Right atrium auricular region (tissue), 2 donors: ENCODE data around the gene MSL2. TPM values are rescaled to one million over a fixed set of nuclear protein-coding genes. Genes with fewer than 3 reads are reported as not detected.
"Not testable (repeated sequence)": the region's sequence is repeated elsewhere in the genome, so short reads cannot be mapped to it uniquely, and the experiment has no call there.

Experiments used
- DNase-seq: peaks from one replicate; pipeline ENCODE4 v3.0.0-alpha.2; 2019; ENCODE audit warnings: low spot score
- H3K27ac ChIP-seq, 2 donors: fragments of 200-600 bp; sonication (generic); 1 replicate in 1 of 2; 2 replicates in 1 of 2; pipeline ENCODE4 v1.5.1; 2016 to 2019
- H3K27me3 ChIP-seq, 2 donors: fragments of 200-600 bp; sonication (generic); one replicate each; pipeline versions ENCODE4 v1.5.1 to v1.6.0; 2017 to 2019
- H3K36me3 ChIP-seq: fragments of 200-600 bp; sonication (generic); one replicate; pipeline ENCODE4 v1.5.1; 2016
- H3K4me1 ChIP-seq, 2 donors: fragments of 200-600 bp; sonication (generic); one replicate each; pipeline versions ENCODE4 v1.5.1 to v1.6.0; 2017 to 2019
- H3K4me3 ChIP-seq, 2 donors: fragments of 200-600 bp; sonication (generic); 1 replicate in 1 of 2; 2 replicates in 1 of 2; pipeline ENCODE4 v1.5.1; 2017 to 2019; ENCODE audit warnings: mild to moderate bottlenecking in 1 of 2, moderate library complexity in 1 of 2
- H3K9me3 ChIP-seq, 2 donors: fragments of 200-600 bp; sonication (generic); one replicate each; pipeline ENCODE4 v1.5.1; 2019
- total RNA-seq, 2 donors: library from RNA; depleted of rRNA; stranded (reverse); fragments of >200 nt; gene quantifications; one replicate each; pipeline ENCODE4 v1.1.0, GENCODE V29; 2016
- TF ChIP-seq, protein P1 (sequence below), 2 donors: fragments of 200-600 bp; sonication (generic); IDR thresholded peaks; one replicate each; pipeline ENCODE4 v1.5.1; 2019; ENCODE audit warnings: antibody characterized with exemption in 2 of 2

MSL2 gene
- total RNA-seq, 2 donors from 2014 or later, result 19.2 to 22.0 TPM

DNA sequence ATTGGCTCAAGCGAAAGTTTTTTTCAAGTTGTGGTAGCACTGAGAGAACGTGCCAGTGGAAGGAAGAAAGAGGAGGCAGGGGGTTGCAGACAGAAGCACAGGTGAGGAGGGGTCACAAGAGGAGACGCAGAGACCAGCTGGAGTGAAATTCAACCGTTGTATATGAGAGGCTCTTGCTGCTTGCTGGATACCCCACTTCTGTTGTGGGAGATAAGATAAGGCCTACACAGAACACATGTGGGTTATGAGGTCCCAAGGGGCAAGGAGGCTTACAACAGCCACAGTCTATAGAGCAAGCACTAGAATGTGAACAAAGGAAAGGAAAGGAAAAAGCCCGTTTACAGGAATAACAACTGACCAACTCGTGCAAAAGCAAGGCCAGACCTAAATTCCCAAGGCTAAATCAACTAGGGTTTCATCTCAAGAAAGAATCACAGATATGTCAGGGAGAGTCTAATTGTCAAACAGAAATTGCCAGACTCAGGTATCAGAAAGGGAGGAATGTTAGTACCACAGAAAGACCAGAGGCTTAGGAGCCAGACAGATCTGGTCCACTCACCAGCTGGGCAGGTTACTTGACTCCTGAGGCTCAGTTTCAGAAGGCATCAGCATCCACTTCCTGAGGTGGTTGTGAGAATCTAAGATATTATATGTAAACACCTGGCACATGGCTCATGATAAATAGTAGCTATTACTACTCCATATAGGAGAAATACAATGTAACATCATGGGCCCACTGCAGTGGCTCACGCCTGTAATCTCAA is 60.9 kb downstream of the MSL2 start:
- H3K27ac ChIP-seq, result no peak overlapping the region
- H3K36me3 ChIP-seq, result no peaks in the 10 kb centered on the region
- H3K4me3 ChIP-seq, result no peak overlapping the region
- H3K4me1 ChIP-seq, result no peaks in the 10 kb centered on the region
- no peaks in the 10 kb centered on the region for H3K9me3 ChIP-seq
- TF ChIP-seq, protein P1, sequence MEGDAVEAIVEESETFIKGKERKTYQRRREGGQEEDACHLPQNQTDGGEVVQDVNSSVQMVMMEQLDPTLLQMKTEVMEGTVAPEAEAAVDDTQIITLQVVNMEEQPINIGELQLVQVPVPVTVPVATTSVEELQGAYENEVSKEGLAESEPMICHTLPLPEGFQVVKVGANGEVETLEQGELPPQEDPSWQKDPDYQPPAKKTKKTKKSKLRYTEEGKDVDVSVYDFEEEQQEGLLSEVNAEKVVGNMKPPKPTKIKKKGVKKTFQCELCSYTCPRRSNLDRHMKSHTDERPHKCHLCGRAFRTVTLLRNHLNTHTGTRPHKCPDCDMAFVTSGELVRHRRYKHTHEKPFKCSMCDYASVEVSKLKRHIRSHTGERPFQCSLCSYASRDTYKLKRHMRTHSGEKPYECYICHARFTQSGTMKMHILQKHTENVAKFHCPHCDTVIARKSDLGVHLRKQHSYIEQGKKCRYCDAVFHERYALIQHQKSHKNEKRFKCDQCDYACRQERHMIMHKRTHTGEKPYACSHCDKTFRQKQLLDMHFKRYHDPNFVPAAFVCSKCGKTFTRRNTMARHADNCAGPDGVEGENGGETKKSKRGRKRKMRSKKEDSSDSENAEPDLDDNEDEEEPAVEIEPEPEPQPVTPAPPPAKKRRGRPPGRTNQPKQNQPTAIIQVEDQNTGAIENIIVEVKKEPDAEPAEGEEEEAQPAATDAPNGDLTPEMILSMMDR (IDR thresholded peaks at IDR 0.05), result no peak
- no peak for DNase-seq
- no peaks in the 10 kb centered on the region for H3K27me3 ChIP-seq

DNA sequence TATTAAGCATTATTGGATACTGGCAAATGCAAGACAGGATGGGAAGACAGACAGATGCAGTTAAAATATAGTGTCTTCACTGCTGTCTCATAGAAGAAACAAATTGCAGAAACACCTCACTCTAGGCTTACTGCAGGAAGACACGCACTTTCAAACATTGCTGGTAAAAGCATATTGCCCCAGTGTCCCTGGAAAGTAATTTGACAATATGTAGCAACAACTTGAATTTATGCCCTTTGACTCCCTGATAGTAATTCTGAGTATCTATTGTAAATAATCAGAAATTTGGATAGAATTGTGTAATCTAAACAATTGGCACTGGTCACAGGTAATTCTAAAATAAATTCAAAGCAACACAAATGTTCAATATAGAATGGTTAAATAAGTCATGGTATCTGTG is 62.0 kb downstream of the MSL2 start:
- no peak overlapping the region for H3K27ac ChIP-seq
- H3K36me3 ChIP-seq, result no peaks in the 10 kb centered on the region
- TF ChIP-seq, protein P1 (IDR thresholded peaks at IDR 0.05), result no peak
- H3K4me3 ChIP-seq, result no peak overlapping the region
- H3K4me1 ChIP-seq, result no peaks in the 10 kb centered on the region
- DNase-seq, result no peak
- H3K9me3 ChIP-seq, result no peaks in the 10 kb centered on the region
- no peaks in the 10 kb centered on the region for H3K27me3 ChIP-seq

DNA sequence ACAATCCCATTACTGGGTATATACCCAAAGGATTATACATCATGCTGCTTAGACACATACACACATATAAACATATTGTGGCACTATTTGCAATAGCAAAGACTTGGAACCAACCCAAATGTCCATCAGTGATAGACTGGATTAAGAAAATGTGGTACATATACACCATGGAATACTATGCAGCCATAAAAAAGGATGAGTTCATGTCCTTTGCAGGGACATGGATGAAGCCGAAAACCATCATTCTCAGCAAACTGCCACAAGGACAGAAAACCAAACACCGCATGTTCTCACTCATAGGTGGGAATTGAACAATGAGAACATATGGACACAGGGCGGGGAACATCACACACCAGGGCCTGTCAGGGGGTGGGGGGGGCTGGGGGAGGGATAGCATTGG is 64.5 kb downstream of the MSL2 start:
- H3K4me1 ChIP-seq, DNase-seq, H3K27me3 ChIP-seq, H3K9me3 ChIP-seq, H3K4me3 ChIP-seq, H3K36me3 ChIP-seq, H3K27ac ChIP-seq: not testable (repeated sequence)

DNA sequence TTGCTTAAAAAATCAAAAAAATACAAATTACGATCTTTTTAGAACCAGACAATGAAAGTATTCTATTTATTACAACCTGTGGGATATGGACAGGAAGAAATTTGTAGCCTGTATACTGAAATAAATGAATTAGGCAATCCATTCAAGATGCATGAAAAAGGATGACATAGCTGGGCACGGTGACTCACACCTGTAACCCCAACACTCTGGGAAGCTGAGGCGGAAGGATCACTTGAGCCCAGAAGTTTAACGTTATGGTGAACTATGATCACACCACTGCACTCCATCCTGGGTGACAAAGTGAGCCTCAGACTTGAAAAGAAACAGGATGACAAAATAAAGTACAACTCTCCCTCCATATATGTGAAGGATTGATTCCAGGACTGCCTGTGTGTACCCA is 74.1 kb downstream of the MSL2 start:
- no peaks in the 10 kb centered on the region for H3K27me3 ChIP-seq
- peaks cover 9% of the 10 kb centered on the region for H3K36me3 ChIP-seq
- no peak for DNase-seq
- H3K9me3 ChIP-seq, result no peaks in the 10 kb centered on the region
- no peaks in the 10 kb centered on the region for H3K4me1 ChIP-seq
- no peak overlapping the region for H3K27ac ChIP-seq
- TF ChIP-seq, protein P1 (IDR thresholded peaks at IDR 0.05), result no peak
- H3K4me3 ChIP-seq, result no peak overlapping the region

DNA sequence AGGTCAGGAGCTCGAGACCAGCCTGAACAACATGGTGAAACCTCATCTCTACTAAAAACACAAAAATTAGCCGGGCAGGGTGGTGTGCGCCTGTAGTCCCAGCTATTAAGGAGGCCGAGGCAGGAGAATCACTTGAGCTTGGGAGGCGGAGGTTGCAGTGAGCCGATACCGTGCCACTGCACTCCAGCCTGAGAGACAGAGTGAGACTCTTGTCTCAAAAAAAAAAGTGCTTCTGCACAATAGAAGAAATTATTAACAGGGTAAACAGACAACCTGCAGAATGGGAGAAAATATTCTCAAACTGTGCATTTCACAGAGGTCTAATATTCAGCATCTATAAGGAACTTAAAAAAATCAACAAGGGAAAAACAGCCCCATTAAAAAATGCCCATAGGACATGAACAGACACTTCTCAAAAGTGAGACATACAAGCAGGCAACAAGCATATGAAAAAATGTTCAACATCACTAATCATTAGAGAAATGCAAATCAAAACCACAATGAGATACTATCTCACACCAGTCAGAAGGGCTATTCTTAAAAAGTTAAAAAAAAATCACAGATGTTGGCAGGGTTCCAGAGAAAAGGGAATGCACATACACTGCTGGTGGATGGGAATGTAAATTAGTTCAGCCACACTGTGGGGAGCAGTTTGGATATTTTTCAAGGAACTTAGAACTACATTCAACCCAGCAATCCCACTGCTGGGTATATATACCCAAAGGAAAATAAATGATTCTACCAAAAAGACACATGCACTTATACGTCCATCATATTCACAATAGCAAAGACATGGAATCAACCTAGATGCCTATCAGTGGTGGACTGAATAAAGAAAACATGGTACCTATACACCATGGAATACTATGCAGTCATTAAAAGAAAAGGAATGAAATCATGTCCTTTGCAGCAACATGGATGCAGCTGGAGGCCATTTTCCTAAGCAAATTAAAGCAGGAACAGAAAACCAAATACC is 75.5 kb downstream of the MSL2 start:
- Histone ChIP-seq H3K4me3 (no peak overlapping the region), H3K27me3 (no peaks in the 10 kb centered on the region), H3K27ac (no peak overlapping the region), H3K4me1 (no peaks in the 10 kb centered on the region), H3K36me3 (no peaks in the 10 kb centered on the region), H3K9me3 (no peaks in the 10 kb centered on the region)
- TF ChIP-seq, protein P1 (IDR thresholded peaks at IDR 0.05), result no peak
- no peak for DNase-seq

DNA sequence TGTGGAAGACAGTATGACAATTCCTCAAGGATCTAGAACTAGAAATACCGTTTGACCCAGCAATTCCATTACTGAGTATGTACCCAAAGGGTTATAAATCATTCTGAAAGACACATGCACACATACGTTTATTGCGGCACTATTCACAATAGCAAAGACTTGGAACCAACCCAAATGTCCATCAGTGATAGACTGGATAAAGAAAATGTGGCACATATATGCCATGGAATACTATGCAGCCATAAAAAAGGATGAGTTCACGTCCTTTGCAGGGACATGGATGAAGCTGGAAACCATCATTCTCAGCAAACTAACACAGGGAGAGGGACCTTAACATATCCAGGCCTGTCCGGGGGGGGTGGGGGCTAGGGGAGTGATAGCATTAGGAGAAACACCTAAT is 76.4 kb downstream of the MSL2 start:
- DNase-seq, H3K9me3 ChIP-seq, H3K27ac ChIP-seq, H3K4me3 ChIP-seq, H3K27me3 ChIP-seq, H3K36me3 ChIP-seq, H3K4me1 ChIP-seq: not testable (repeated sequence)

DNA sequence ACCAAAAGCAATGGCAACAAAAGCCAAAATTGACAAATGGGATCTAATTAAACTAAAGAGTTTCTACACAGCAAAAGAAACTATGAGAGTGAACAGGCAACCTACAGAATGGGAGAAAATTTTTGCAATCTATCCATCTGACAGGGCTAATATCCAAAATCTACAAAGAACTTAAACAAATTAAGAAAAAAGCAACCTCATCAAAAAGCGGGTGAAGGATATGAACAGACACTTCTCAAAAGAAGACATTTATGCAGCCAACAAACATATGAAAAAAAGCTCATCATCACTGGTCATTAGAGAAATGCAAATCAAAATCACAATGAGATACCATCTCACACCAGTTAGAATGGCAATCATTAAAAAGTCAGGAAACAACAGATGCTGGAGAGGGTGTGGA is 76.8 kb downstream of the MSL2 start:
- not testable (repeated sequence) for DNase-seq, H3K27me3 ChIP-seq, H3K4me3 ChIP-seq, H3K27ac ChIP-seq, H3K4me1 ChIP-seq, H3K9me3 ChIP-seq
- H3K36me3 ChIP-seq, result peaks cover 12% of the 10 kb centered on the region
